ENCODE results near the gene ADAR.

DNA sequence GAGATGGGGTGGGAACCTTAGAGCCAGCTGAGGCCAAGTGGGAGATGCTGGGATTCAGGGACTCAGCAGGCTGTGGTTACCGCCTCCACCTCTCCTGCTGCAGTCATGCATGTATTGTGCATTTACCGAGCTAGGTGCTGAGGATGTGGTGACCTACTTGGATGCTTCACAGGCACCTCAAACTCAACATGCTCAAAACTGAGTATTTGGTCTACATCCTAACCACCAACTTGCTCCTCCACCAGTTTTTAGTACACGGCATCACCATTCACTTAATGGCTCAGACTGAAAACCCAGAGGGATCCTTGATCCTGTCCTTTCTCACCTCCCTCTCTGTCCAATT is 34.8 kb downstream of the ADAR start:
- TF ChIP-seq POLR2A (IDR thresholded peaks at IDR 0.05; ENCODE audit: control extremely low read depth in 1 of 2, low read depth in 2 of 2, low read length in 2 of 2) = no peak
- TF ChIP-seq, protein P1, sequence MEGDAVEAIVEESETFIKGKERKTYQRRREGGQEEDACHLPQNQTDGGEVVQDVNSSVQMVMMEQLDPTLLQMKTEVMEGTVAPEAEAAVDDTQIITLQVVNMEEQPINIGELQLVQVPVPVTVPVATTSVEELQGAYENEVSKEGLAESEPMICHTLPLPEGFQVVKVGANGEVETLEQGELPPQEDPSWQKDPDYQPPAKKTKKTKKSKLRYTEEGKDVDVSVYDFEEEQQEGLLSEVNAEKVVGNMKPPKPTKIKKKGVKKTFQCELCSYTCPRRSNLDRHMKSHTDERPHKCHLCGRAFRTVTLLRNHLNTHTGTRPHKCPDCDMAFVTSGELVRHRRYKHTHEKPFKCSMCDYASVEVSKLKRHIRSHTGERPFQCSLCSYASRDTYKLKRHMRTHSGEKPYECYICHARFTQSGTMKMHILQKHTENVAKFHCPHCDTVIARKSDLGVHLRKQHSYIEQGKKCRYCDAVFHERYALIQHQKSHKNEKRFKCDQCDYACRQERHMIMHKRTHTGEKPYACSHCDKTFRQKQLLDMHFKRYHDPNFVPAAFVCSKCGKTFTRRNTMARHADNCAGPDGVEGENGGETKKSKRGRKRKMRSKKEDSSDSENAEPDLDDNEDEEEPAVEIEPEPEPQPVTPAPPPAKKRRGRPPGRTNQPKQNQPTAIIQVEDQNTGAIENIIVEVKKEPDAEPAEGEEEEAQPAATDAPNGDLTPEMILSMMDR (IDR thresholded peaks at IDR 0.05; ENCODE audit: control extremely low read depth in 1 of 3, insufficient read depth in 1 of 3, low read depth in 1 of 3, low read length in 3 of 3) = no peak
- no peak for TF ChIP-seq NANOG (IDR thresholded peaks at IDR 0.05; ENCODE audit: insufficient read depth, low read depth, low read length, poor library complexity, severe bottlenecking)
